ENCODE measurements around the gene CEND1. TPM values are rescaled to one million over a fixed set of nuclear protein-coding genes. Genes with fewer than 3 reads are reported as not detected.
A peak's percentile ranks its signal among the peaks of the same experiment; 100 is the strongest.

CEND1 gene
- total and polyA plus RNA-seq, 8 donors = 0.23 TPM; not detected in 7

DNA sequence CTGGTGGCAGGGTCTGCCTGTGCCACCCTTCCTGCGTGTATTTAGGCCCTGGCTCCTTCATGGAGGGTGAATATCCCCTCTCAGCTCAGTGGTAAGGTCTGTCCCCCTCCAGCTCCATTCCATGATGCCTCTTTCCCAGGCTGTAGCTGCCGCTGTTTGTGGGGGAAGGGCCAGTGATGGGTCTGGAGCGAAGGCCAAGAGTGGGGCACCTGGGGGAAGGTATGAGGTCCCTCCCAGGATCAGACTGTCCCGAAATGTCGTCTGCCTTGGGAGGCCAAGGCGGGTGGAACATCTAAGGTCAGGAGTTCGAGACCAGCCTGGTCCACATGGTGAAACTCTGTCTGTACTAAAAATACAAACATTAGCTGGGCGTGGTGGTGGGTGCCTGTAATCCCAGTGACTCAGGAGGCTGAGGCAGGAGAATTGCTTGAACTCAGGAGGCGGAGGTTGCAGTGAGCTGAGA is 44.0 kb upstream of the CEND1 start:
- Histone ChIP-seq H3K27ac (peak overlapping the region; percentile 85 to 98 (median 91)), H3K36me3 (peaks cover 30 to 32% (median 31%) of the 10 kb centered on the region in 4 donors), H3K4me3 (peak overlapping the region; percentile 73 to 80 (median 76)), H3K9me3 (no peaks in the 10 kb centered on the region), H3K27me3 (peaks cover 0 to 38% (median 28%) of the 10 kb centered on the region in 3 donors), H3K4me1 (peaks cover 75 to 96% (median 92%) of the 10 kb centered on the region in 4 donors)
- intact Hi-C loops (cut with DNase I; ENCODE audit: low total_unique reads) = no loop called here
- peak in 1 of 3 donors; percentile 29 for TF ChIP-seq POLR2AphosphoS5 (IDR thresholded peaks at IDR 0.05)
- TF ChIP-seq, protein P1, sequence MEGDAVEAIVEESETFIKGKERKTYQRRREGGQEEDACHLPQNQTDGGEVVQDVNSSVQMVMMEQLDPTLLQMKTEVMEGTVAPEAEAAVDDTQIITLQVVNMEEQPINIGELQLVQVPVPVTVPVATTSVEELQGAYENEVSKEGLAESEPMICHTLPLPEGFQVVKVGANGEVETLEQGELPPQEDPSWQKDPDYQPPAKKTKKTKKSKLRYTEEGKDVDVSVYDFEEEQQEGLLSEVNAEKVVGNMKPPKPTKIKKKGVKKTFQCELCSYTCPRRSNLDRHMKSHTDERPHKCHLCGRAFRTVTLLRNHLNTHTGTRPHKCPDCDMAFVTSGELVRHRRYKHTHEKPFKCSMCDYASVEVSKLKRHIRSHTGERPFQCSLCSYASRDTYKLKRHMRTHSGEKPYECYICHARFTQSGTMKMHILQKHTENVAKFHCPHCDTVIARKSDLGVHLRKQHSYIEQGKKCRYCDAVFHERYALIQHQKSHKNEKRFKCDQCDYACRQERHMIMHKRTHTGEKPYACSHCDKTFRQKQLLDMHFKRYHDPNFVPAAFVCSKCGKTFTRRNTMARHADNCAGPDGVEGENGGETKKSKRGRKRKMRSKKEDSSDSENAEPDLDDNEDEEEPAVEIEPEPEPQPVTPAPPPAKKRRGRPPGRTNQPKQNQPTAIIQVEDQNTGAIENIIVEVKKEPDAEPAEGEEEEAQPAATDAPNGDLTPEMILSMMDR (IDR thresholded peaks at IDR 0.05) = no peak
- 24 to 33% (median 29%) methylated on average over 9 of the region's 9 CpGs for WGBS, 5 donors
- peak in 1 of 2 donors; percentile 43 for DNase-seq

DNA sequence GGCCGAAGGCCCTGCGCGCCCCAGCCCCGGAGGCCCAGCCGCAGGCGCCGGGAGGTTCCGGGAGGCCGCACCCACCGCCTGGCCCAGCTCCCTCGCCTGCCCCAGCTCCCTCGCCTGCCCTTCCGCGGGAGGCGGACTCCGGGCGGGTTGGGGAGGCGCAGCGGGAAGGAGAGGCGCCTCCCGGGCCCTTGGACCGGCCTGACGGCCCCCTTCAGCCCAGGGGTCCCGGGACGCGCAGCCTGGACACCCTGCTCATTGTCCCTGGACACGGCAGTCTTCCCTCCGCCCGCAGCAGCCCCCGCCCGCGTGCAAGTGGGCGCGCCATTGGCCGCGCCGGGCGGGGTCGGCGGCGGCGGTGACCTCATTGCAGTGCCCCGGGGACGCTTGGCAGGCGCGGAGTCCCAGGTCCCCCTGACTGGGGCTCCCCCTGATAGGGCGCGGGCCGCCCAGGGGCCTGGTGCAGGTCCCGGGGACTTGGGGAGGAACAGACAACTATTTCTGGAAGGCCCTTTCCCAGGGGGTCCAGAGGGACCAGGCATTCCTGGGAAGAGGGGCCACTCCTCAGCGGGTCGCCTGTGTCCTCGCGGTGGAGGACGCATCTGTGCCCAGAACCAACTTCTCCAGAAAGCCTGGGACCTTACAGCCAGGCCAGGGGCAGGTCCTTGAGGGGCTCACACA is 43.4 kb upstream of the CEND1 start:
- DNase-seq = peak; percentile 69 to 88
- Histone ChIP-seq H3K36me3 (peaks cover 24 to 25% (median 24%) of the 10 kb centered on the region in 4 donors), H3K9me3 (no peaks in the 10 kb centered on the region), H3K4me1 (peaks cover 75 to 96% (median 92%) of the 10 kb centered on the region in 4 donors), H3K4me3 (peak overlapping the region; percentile 73 to 80 (median 76)), H3K27me3 (peaks cover 0 to 45% (median 30%) of the 10 kb centered on the region in 3 donors), H3K27ac (peak overlapping the region; percentile 85 to 98 (median 91))
- WGBS, 5 donors = 1 to 6% (median 2%) methylated on average over 37 to 49 of the region's 55 CpGs; no CpG with 5 or more reads in 1 of the 5 donors
- intact Hi-C loops (cut with DNase I; ENCODE audit: low total_unique reads) = no loop called here
- TF ChIP-seq EP300 (IDR thresholded peaks at IDR 0.05) (no peak), POLR2A (IDR thresholded peaks at IDR 0.05) (peak in 1 of 4 donors; percentile 7), POLR2AphosphoS5 (IDR thresholded peaks at IDR 0.05) (peak in 2 of 3 donors; percentile 50 to 55)
- TF ChIP-seq, protein P1 (IDR thresholded peaks at IDR 0.05) = no peak

DNA sequence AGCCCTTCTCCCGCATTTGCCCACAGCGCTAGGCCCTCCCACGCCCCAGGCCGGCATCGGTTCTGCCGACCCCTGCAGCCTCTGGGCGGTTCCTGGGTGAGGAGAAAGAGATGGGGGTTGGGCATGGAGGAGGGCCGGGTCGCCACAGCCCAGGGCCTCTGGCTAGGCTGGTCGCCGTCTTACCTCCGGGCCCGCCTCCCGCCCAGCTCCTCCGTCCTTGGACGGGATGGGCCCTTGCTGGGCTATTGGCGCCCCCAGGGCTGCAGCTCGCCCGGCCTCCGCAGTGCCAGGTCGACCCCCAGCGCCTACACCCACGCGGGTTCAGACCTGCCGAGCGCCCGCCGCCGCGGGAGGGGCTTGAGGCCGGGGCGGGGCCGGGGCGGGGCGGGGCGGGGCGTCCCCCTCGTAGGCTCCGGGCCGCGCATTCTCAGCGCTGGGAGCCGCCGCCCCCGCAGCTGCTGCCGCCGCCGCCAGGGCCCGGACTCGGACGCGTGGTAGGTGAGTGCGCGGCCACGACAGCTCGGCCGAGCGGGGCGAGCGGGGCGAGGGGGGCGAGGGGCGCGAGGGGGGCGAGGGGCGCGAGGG is 42.7 kb upstream of the CEND1 start, which contains the start of gene CD151:
Gene CD151 (plus strand): TSS at position 424 of the 585 bp plus-strand sequence. CDS start 3,118 bp downstream, outside the sequence.
- Histone ChIP-seq H3K9me3 (no peaks in the 10 kb centered on the region), H3K4me3 (peak within 1 kb of the TSS; percentile 73 to 80 (median 76)), H3K36me3 (peaks cover 17 to 19% (median 18%) of the 10 kb centered on the region in 4 donors), H3K27ac (peak within 1 kb of the TSS; percentile 85 to 98 (median 91)), H3K27me3 (peaks cover 0 to 51% (median 30%) of the 10 kb centered on the region in 3 donors), H3K4me1 (peaks cover 78 to 96% (median 92%) of the 10 kb centered on the region in 4 donors)
- WGBS, 5 donors = 1 to 4% (median 2%) methylated on average over 21 to 65 of the region's 67 CpGs
- peak; percentile 73 to 88 for DNase-seq
- intact Hi-C loops (cut with DNase I; ENCODE audit: low total_unique reads) = no loop called here
- TF ChIP-seq POLR2AphosphoS5 (IDR thresholded peaks at IDR 0.05) (peak in 2 of 3 donors; percentile 41 to 71), EP300 (IDR thresholded peaks at IDR 0.05) (no peak), POLR2A (IDR thresholded peaks at IDR 0.05) (no peak)
- TF ChIP-seq, protein P1 (IDR thresholded peaks at IDR 0.05) = peak in 1 of 7 experiments; percentile 32

DNA sequence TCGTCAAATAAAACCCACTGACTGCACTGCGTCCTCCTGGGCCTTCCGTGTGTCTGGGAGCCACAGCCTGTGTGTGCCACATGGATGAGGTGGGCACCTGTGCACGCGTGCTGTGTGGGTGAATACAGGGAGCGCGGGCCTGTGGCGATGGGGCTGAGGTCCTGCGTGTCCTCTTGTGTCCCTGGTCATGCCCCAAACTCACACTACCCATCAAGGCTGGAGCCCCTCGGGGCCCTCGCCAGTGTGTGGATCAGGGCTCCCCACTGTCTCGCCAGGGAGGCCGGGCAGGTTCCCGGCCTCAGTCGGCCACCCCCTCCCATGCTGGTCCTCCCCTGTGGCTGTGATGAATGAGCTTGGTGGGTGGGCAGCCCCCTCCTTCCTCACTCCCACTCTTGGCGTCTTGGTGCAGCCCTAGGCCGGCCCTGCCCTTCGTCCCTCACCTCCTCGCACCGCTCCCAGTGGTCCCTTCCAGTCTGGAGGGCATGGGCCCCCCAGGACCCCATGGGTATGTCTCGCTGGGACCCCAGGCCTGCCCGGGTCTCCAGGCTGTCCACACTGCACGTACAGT is 42.2 kb upstream of the CEND1 start:
- Histone ChIP-seq H3K4me3 (peak overlapping the region; percentile 73 to 80 (median 76)), H3K4me1 (peaks cover 80 to 96% (median 92%) of the 10 kb centered on the region in 4 donors), H3K27ac (peak overlapping the region; percentile 85 to 98 (median 91)), H3K36me3 (peaks cover 12 to 13% (median 12%) of the 10 kb centered on the region in 4 donors), H3K27me3 (peaks cover 0 to 57% (median 36%) of the 10 kb centered on the region in 3 donors), H3K9me3 (no peaks in the 10 kb centered on the region)
- intact Hi-C loops (cut with DNase I; ENCODE audit: low total_unique reads) = no loop called here
- no peak for TF ChIP-seq EP300 (IDR thresholded peaks at IDR 0.05)
- TF ChIP-seq POLR2A (IDR thresholded peaks at IDR 0.05) = no peak
- TF ChIP-seq, protein P1 (IDR thresholded peaks at IDR 0.05) = no peak
- no peak for TF ChIP-seq POLR2AphosphoS5 (IDR thresholded peaks at IDR 0.05)
- no peak for DNase-seq
- 63 to 78% (median 69%) methylated on average over 15 to 23 of the region's 23 CpGs for WGBS, 5 donors

Data from stomach (tissue), 9 donors.